ENCODE results near the gene MED26.

The MED26 gene

DNA sequence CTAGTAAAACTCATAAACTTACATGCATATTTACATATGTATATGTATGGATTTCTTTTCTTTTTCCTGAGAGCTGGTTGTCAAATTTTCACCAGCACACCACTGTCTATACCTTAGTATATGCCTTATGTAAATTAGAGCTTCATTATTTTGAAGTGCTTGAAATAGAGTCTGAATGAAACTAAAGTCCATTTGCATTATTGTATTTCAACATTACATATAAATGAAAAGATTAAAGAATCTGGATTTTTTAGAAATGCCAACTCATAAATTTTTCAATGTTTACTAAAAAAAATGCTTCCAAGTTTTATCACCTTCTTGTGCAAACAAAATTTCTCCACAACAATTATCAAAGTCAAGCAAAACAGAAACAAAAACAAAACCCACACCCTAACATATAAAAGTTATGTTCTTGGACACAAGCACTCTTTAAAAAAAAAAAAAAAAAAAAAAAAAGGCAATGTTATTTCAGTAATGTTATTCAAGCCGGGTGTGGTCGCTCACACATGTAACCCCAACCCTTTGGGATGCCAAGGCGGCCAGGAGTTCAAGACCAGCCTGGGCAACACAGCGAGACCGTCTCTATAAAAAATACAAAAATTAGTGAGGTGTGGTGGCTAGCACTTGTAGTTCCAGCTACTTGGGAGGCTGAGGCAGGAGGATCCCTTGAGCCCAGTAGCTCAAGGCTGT is 18.3 kb downstream of the MED26 start:
- no peak for DNase-seq

DNA sequence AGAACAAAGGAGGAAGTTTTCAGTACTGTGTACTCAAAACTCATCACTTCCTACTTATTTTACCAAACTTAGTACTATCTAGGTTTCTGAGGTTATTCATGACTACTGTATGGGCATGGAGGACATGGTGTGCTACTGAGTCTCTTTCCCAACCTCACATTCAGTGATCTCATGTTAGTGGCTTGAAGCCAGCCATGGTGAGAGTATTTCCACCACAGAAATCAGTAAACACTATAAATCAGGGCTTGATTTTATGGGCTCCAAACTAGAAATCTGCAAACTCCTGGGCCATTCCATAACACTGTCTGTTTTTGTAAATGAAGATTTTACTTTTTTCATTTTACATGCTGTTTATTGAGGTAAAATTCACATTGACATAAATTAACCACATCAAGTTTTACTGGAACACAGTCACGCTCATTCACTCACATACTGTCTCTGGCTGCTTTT is 19.7 kb downstream of the MED26 start:
- DNase-seq: no peak

DNA sequence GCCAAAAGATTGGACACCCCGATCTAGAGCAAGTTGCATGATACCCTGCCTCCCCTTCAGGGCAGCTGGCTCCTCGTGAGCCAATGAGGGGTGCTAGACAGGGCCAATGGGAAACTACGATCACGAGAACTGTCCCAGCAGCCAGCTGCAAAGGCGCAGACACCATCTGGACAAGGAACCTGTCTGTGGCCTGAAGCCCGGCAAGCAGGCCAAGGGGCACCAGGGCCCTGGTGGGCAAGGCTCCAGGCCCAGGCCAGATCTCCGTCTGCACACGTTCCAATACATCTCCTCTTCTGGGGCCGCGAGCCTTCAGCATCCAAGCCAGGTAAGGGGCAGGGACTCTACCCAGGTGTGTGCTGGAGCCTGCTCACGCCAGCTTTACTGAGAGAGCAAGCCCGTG is 20.2 kb downstream of the MED26 start:
- no peak for DNase-seq

DNA sequence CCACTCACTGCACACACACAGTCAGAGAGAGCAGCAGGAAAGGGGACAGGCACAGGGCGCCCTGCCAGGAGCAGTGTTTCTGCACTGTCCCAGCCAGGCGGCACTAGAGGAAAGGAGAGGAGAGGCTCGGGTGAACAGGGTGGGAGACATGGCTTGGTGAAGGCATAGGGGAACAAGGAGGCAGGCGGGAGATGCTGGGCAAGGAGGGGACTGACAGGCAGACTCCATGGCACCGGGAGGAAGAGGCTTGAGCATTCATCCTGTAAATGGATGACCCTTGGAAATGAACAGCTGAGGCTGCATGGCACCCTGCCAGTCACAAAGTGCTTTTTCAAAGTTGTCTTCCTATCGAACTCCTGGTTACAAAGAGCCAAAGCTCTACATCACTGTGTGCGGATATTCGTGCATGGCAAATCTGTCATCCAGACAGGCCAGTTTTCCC is 22.4 kb downstream of the MED26 start:
- DNase-seq: no peak

DNA sequence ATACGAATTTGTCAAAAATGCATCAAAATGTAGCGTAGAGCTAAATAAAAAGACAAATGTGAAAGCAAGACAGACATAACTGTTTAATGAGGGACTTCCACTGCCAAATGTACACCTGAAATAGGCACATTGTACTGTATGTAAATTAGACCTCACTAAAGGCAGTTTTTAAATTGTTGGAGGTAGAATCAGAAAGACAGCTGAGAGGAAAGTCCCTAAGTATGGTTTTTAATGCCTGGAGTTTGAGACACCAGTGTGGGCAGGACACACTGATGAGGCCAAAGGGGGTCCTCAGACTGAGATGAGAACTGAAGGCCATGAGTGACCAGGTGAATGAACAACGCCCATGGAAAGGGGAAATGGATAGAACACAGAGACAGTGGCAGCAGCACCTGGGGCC is 22.9 kb downstream of the MED26 start:
- no peak for DNase-seq

DNA sequence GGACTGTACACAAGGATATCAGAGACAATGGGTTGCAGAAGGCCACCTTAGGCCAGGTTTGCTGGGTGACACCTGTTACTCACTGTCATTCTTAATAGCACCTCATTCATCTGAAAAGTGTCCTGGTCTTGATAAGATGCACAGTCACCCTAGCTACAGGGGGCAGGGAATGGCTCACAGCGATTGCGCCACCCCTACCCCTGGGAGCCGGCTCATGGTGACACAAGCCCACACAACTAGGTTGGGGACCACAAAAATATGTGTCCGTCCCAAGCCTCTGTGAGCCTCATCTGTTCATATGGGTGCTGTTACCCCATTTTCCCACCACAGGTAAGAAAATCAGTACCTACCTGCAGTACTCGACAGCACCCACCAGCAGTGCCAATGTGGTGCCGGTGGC is 23.4 kb downstream of the MED26 start:
- DNase-seq: no peak

DNA sequence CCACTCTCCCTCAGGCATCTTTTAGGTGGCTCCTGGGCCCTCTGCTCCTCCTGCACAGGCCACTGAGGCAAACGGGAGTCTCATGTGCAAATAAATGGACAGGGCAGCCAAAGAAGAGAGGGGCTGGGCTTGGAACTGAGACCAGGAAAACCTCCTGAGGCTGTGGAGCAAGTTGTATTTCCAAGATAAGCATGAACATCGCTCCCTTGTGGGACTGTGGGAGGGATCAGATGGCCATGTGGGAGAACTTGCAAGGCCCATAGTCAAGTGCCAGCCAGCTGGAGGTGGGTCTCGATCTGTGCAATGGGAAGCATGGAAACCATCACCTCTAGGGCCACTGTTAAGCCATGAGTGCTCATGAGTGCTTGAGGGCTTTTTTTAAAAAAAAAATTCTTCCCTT is 24.9 kb downstream of the MED26 start:
- DNase-seq: no peak

DNA sequence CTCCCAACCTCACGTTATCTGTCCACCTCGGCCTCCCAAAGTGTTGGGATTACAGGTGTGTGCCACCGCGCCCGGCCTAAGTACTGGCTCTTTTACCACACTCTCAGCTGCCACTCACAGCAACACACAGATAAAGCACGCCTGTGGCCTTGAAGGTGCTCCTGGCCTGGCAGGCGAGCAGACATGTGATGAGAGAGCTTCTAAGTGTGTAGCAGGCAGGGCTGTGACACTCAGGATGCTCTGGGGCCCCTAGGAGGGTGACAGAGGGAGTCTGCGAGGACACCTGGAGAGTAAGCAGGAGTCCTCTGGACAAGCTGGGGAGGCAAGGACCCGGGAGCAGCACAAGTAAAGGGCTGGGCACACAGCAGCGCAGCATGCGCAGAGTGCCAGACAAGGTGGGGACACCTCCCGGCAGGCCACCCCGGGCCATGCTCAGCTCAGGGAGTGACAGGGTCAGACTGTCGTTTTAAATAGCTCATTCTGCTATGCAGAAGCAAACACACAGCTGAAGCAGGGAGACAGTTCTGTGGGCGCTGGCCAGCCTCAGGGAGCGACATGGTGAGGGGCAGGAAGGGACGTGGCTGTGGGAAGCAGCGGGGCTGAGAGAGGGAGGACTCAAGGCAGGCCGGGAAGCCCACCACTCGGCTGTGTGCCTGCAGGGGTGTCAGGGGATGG is 26.5 kb downstream of the MED26 start:
- no peak for DNase-seq

DNA sequence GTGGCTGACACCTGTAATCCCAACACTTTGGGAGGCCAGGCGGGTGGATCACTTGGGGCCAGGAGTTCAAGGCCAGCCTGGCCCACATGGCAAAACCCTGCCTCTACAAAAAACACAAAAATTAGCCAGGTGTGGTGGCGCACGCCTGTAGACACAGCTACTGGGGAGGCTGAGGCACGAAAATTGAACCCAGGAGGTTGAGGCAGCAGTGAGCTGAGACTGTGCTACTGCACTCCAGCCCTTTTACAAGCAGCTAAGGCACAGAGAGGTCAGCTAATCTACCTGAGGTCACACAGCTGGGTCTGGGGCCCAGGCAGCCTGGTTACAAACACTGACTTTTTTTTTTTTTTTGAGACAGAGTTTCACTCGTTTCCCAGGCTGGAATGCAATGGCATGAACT is 27.2 kb downstream of the MED26 start:
- DNase-seq: no peak

DNA sequence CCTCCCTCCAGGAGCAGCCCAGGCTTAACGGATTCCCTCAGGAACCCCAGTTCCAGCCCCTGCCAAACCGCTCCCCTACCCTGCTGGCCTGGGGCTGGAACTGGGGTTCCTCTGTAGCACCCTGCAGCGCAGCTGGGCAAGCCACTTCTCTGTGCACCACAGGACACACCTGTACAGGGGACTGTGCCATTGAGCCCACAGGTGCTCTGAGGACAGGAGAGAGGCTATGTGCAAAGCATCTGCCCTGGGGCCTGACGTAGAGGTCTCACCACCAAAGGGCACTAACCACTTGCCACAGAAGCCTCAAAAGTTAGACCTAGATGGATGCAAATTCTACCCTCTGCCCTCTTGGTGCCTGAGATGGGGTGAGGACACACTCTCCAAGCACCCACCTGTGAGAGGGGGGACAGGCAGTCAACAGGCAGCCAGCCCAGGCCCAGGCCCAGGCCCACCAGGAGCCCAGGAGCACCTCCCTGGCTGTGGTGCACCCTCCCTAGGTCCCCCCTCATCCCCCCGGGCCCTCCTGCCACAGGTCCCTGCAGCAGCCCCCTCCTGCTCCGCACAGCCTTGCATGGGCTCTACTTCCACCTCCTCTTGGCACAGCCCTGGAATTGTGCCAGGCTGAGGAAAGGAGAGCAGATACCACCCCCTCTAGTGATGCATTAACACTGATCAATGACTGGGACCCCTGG is 28.2 kb downstream of the MED26 start:
- DNase-seq: no peak

DNA sequence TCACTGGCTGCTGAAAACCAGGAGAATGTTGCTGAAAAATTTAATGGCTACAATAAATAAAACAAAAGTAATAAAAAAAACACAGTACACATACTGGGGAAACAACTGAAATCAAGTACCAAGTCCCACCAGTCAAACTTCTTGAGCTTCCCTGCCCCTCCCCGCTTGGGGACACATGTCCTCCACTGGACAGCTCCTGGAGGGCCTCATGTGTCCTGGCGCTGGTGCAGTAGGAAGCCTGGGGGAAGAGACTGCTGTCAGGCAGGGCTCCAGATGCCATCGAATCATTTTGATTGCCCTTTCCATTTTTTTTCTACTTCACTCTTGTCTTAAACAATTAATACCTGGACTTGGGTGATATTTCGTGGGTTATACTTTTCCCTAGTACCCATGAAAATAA is 29.2 kb downstream of the MED26 start:
- DNase-seq: no peak

DNA sequence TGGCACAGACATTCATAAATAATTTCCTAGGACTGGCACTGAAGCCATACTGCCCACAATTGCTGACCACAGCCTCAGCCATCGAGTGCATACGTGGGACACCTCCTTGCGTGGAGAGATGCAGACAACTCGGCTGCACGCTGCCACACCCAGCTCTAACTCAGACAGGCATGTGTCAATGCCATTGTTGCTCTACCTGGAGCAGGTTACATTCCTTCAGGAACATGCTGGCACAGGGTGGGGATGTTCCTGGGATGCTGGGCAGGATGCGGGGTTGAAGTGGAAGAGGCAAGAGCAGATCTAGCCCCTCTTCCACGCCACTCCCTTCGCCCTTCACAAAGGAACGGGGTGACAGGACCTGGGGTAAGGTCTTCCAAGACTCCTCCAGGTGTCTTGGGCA is 31.6 kb downstream of the MED26 start:
- no peak for DNase-seq

DNA sequence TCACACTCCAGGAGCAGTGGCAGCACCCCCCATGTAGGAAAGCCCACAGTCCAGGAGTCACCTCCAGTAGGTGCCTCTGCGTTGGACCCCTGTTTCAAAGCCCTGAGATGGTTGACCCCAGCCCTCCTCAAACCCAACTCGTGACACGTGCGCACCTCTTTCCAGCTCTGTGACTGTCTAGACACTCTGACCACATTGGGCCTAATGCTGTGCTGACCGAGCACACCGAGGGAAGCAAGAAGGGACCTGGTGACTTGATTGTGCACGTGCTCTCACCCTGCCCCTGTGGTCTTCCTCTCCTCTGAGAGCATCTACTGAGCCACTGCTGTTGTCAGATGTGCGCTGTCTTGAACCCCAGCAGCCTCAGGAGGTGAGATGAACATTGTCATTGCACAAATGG is 32.9 kb downstream of the MED26 start:
- DNase-seq: no peak

DNA sequence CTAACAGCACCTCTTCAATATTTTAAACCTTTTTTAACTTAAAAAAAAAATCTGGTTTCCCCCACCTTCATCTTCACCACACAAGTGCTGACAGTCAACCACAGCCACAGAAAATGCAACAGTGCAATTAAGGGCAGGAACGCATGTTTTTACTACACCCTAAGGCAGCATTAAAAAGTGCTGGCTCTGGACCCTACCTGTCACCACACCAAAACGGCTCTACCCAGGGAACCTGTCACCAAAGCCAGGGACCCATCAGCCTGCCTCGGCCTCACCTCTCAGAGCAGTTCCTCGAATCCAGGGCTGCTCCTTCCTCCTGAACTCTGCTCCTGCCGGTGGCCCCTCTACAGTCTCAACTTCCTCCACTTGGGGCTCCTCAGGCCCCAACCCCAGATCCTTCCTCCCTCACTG is 33.3 kb downstream of the MED26 start:
- peak; percentile 67 for DNase-seq

DNA sequence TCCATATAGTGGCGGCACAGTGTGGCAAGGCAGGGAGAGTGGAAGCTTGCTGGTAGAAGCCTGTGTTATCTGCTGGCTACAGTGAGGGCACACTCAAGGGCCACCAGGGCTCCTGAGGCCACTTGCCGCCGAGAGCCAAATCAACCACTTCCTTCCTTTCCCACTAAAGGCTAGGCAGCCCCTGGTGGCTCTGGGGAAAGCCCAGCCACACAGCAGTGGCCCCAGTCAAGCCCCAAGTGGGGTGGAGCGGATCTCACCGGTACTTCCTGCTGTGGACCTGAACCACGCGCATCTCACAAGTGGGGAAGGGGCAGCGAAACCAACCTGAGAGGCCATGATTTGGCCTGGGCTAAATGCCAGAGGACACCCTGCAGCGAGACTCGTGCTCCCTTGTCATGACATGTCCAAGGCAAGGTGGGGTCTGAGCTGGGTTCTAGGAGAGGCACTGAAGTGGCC is 33.8 kb downstream of the MED26 start:
- DNase-seq: peak; percentile 72

DNA sequence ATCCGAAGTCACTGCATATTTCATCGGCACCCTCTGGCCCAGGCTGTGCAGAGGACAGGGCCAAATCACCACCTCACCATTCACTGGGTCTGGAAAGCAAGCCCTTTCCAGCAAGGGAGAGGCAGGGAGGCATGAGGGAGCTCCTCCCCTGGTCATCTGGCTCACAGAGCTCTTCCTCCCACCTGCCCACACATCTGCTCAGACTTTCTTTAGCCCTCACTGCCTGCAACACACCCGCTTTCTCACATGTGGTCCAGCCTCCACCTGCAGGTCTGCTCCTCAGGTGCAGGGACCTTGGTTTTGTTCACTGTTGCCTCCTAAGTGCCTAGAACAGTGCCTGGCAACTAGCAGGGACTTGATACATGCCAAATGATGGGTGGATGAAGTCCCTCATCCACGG is 34.8 kb downstream of the MED26 start:
- DNase-seq: no peak

DNA sequence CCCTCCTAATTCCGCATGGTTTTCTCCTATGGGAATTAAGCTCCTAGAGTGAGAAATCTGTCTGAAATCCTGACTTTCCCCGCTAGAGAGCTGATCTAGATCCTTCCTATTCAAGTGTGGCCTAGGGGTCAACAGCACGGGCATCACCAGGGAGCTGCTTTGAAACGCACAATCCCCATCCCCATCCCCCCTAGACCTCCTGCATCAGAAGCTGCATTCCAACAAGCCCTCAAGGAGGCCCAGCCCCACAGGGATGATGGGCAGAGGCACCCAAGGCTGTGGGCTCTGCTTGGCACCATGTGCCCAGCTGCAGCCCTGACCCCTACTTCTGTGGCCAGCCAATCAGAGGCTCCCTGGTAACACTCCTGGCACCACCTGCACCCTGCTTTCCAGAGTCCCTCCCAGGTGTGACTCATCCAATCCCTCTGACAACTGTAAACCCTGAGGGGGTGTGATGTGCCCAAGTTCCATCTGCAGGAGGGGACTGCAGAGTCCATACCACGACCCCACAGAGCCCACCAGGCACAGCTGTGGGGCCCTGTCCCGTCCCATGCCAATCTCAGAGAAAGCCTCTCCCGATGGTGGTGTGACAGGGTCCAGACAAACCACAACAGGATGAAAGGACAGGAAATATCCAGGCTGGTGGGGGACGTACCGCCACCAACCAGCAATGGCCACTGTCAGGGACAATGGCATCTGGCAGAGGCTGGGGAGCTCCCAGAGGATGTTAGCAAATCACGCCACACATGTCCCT is 36.0 kb downstream of the MED26 start:
- DNase-seq: no peak

DNA sequence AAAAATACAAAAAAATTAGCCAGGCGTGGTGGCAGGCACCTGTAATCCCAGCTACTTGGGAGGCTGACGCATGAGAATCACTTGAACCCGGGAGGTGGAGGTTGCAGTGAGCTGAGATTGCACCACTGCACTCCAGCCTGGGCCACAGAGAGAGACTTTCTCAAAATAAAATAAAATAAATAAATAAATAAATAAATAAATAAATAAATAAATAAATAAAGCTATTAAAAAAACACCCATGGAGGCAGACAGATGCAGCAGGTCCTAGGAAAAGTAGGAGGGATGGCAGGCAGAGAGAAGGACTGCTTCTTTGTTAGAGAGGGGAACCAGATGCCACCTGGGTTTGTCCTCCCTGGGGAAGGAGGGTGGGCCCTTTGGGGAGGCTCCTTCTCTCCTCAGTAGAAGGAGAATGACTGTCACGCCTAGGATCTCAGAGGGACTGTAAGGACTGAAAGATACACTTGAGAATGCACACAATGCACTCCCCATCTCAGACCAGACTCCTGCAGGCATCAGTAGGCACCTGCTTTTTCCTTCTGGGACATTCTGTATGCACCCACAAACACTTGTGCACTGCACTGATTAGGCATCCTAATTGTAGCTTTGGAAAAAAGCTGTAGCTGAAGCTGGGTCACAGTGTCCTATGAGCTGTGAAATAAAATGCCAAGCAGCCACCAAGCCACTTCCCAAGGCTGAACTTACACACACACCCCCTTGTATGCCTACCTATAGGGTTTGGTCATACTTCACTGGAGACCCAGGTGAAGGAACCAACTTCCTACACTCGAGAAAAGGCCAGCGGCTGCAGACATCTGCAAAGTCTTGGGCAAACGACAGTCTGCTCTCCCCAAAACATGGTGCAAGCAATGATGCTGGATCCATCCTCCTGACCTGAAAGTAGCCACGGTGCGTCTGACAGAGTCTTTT is 36.9 kb downstream of the MED26 start:
- DNase-seq: no peak

DNA sequence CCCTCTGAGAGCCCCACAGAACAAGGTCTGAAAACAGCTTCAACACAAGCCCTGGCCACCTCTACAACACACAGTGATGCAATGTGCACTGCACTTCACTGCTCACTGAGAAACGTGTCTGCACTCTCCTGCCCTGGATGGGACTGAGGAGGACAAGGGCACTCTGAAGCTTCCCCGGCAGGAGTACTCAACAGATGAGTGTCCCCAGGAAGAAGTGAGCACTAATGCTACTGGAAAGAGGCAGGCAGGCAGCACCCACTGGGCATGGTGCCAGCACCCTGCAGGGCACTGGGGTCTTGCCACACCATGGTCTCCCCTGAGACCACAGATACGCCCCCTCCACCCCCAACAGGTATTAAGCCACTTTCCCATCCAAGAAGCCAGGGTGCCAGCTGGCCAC is 38.1 kb downstream of the MED26 start:
- no peak for DNase-seq

DNA sequence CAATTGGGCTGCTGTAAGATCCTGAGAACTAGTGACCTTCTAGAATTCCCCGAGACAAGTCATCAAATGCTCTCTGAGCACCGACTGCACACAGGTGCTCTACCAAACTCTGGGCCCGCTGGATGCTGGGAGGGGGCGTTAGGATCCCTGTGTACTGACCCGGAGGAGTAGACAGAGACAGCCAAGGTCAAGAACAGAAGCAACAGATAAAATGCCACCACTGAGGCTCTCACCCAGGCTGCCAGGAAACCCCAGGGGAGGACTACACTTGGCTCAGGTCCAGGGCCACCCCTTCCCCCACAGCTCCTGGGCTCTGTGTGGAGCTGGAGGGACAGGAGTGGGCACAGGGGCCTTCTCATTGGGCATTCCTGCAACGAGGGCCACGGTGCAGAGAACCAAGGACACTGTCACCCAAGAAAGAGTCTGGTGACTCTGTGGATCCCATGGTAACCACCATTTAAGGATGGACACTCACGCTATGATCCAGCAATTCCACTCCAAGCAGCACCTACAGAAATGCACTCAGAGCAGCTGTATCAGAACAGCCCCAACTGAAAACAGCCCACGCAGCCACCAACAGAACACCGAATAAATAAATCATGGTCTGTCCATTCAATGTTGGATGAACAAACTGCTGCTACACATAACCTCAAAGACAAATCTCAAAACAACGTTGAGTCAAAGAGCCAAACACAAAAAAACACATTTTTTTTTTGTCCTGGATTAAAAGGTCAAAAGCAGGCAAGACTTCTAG is 39.0 kb downstream of the MED26 start:
- no peak for DNase-seq

Data from activated CD4-positive, alpha-beta T cell treated with anti-CD3 and anti-CD28 coated beads, Interleukin-2, Interleukin-6, amounts not matched to agents 100 ng/mL and 50 ng/mL, durations not matched to agents 16 hours and 8 hours (primary cell).